Lung (tissue), 12 donors: ENCODE measurements around the gene PDZD8. TPM values are rescaled to one million over a fixed set of nuclear protein-coding genes. Genes with fewer than 3 reads are reported as not detected.

Experiments
- ATAC-seq: fragments of 200-7000 bp; cut with Tn5 transposase; one replicate; pipeline ENCODE4 v1.9.1; 2020; ENCODE audit warnings: moderate number of reproducible peaks; ENCODE audit not compliant: insufficient read depth, low FRiP score
- DNase-seq, 3 donors: peaks; one replicate each; pipeline ENCODE4 v3.0.0-alpha.2; 2013 to 2017
- H3K27ac ChIP-seq, 2 donors: one replicate each; pipeline ENCODE4 v1.5.1; 2013; ENCODE audit warnings: mild to moderate bottlenecking in 2 of 2, moderate library complexity in 2 of 2, control low read depth in 1 of 2, inconsistent platforms in 1 of 2, low read depth in 1 of 2, low read length in 1 of 2
- H3K27me3 ChIP-seq, 3 donors: one replicate each; pipeline ENCODE4 v1.5.1; 2013; ENCODE audit warnings: low read length in 2 of 3; ENCODE audit not compliant: control insufficient read depth in 3 of 3, insufficient read depth in 3 of 3
- H3K36me3 ChIP-seq, 4 donors: one replicate each; pipeline ENCODE4 v1.5.1; 2013; ENCODE audit warnings: low read length in 4 of 4, mild to moderate bottlenecking in 1 of 4, moderate library complexity in 1 of 4; ENCODE audit not compliant: control insufficient read depth in 4 of 4, insufficient read depth in 4 of 4
- H3K4me1 ChIP-seq, 5 donors: one replicate each; pipeline ENCODE4 v1.5.1; 2013; ENCODE audit warnings: low read length in 5 of 5, mild to moderate bottlenecking in 2 of 5, moderate library complexity in 1 of 5; ENCODE audit not compliant: control insufficient read depth in 5 of 5, insufficient read depth in 5 of 5
- H3K4me3 ChIP-seq: one replicate; pipeline ENCODE4 v1.5.1; 2013; ENCODE audit warnings: mild to moderate bottlenecking, control low read depth, moderate library complexity
- H3K9ac ChIP-seq, 2 donors: one replicate each; pipeline ENCODE4 v1.5.1; 2013; ENCODE audit warnings: low read length in 2 of 2, control low read depth in 1 of 2; ENCODE audit not compliant: insufficient read depth in 1 of 2
- H3K9me3 ChIP-seq, 4 donors: one replicate each; pipeline ENCODE4 v1.5.1; 2013; ENCODE audit warnings: low read length in 3 of 4, mild to moderate bottlenecking in 1 of 4, moderate library complexity in 1 of 4; ENCODE audit not compliant: control insufficient read depth in 4 of 4, insufficient read depth in 3 of 4
- CTCF ChIP-seq: IDR thresholded peaks from 2 replicates; pipeline ENCODE4 v1.5.1; 2012; ENCODE audit warnings: mild to moderate bottlenecking; ENCODE audit errors: control extremely low read depth, extremely low read depth
- WGBS, 2 donors: extraction: QIAGEN DNeasy Blood & Tissue Kit; methylation state at CpG; one replicate each; pipeline ENCODE4 v1.1.7; 2013; 5-methylcytosine and 5-hydroxymethylcytosine counted together
- polyA plus RNA-seq, 2 donors: library from polyadenylated mRNA; stranded (reverse); fragments of 200-250 nt; gene quantifications; one replicate each; pipeline ENCODE4 v1.2.1, GENCODE V29; 2013
- total RNA-seq, 2 donors: library from RNA; depleted of rRNA in 1 of 2; stranded (reverse); fragments of >200 nt in 1 of 2; gene quantifications; one replicate each; pipeline ENCODE4 v1.2.1, GENCODE V29; 2014 to 2021
- donor health status: control.
- donor health status: control.
- donor health status: Bipolar disorder and iron deficiency.
- donor health status: healthy.
- donor health status: DM: yes; HTN: yes; CAD: no.

Gene PDZD8
- total and polyA plus RNA-seq, 4 donors = 3.7 to 32.0 (median 19.3) TPM

GRCh38 chr10:117409549-117410305 lies 34.5 kb upstream of the PDZD8 start:
- Histone ChIP-seq H3K4me1 (peaks cover 0 to 1% (median 0%) of the 10 kb centered on the region in 5 donors), H3K9ac (no peak overlapping the region), H3K27me3 (no peaks in the 10 kb centered on the region), H3K4me3 (no peak overlapping the region), H3K27ac (no peak overlapping the region), H3K36me3 (no peaks in the 10 kb centered on the region), H3K9me3 (no peaks in the 10 kb centered on the region)
- no peak for ATAC-seq
- peak in 1 of 3 donors; percentile 14 for DNase-seq
- TF ChIP-seq CTCF = no peak
- 66 to 67% methylated on average over 5 of the region's 5 CpGs for WGBS, 2 donors

GRCh38 chr10:117408436-117409384 lies 33.5 kb upstream of the PDZD8 start:
- Histone ChIP-seq H3K27ac (no peak overlapping the region), H3K36me3 (no peaks in the 10 kb centered on the region), H3K9me3 (no peaks in the 10 kb centered on the region), H3K9ac (no peak overlapping the region), H3K4me1 (peaks cover 0 to 1% (median 0%) of the 10 kb centered on the region in 5 donors), H3K27me3 (no peaks in the 10 kb centered on the region), H3K4me3 (no peak overlapping the region)
- no peak for ATAC-seq
- DNase-seq = no peak
- 49 to 73% methylated on average over 5 of the region's 5 CpGs for WGBS, 2 donors
- TF ChIP-seq CTCF = no peak

GRCh38 chr10:117405730-117406129 lies 30.5 kb upstream of the PDZD8 start:
- ATAC-seq = no peak
- Histone ChIP-seq H3K4me3 (no peak overlapping the region), H3K9ac (no peak overlapping the region), H3K4me1 (peaks cover 0 to 1% (median 0%) of the 10 kb centered on the region in 5 donors), H3K9me3 (no peaks in the 10 kb centered on the region), H3K27me3 (no peaks in the 10 kb centered on the region), H3K27ac (no peak overlapping the region), H3K36me3 (no peaks in the 10 kb centered on the region)
- 43 to 68% methylated on average over 3 of the region's 3 CpGs for WGBS, 2 donors
- no peak for DNase-seq
- TF ChIP-seq CTCF = no peak
